ENCODE data around the gene TMEM106C.

DNA sequence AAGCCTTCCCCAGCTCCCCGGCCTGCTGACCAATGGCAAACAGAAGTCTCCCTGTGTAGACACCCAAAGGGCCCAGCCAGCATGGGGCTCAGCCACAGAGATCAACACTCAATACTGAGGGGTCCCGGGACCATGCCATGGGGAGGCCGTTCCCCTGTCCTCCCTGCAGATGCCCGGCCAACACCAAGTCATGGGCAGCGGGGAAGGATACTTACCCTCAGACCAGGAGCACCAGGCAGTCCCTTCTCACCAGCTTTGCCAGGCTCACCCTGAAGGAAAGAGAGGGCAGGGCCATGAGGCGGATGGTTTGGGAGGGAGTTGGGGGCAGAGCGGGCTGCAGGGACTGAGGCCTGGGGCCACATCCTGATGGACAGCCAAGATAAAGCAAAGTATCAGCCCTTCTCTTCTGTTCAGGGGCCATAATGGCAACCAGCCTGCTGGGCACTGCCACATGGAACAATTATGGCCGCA, 21.0 kb downstream of the TMEM106C start:
- TF ChIP-seq POLR2A (IDR thresholded peaks at IDR 0.05; ENCODE audit: low read depth, low read length) (no peak), CHD1 (IDR thresholded peaks at IDR 0.05; ENCODE audit: low read depth, low read length) (no peak), FOS (IDR thresholded peaks at IDR 0.05; ENCODE audit: low read depth, low read length) (no peak), CEBPB (IDR thresholded peaks at IDR 0.05; ENCODE audit: low read depth, low read length) (no peak)
- TF ChIP-seq, protein P1, sequence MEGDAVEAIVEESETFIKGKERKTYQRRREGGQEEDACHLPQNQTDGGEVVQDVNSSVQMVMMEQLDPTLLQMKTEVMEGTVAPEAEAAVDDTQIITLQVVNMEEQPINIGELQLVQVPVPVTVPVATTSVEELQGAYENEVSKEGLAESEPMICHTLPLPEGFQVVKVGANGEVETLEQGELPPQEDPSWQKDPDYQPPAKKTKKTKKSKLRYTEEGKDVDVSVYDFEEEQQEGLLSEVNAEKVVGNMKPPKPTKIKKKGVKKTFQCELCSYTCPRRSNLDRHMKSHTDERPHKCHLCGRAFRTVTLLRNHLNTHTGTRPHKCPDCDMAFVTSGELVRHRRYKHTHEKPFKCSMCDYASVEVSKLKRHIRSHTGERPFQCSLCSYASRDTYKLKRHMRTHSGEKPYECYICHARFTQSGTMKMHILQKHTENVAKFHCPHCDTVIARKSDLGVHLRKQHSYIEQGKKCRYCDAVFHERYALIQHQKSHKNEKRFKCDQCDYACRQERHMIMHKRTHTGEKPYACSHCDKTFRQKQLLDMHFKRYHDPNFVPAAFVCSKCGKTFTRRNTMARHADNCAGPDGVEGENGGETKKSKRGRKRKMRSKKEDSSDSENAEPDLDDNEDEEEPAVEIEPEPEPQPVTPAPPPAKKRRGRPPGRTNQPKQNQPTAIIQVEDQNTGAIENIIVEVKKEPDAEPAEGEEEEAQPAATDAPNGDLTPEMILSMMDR (conservative IDR thresholded peaks at IDR 0.05; ENCODE audit: low read depth, low read length) = no peak

Measured in IMR-90 (cell line).